Neuron (in vitro differentiated cells): Measurements from ENCODE around the gene CWC15.

Experiments
- H2AFZ ChIP-seq: one replicate; pipeline ENCODE4 v1.6.1; 2013; ENCODE audit warnings: low read depth, mild to moderate bottlenecking, inconsistent platforms, low read length, moderate library complexity
- H3K27me3 ChIP-seq: one replicate; pipeline ENCODE4 v1.6.1; 2013; ENCODE audit warnings: low read length; ENCODE audit not compliant: insufficient read depth
- H3K36me3 ChIP-seq: one replicate; pipeline ENCODE4 v1.6.1; 2013; ENCODE audit warnings: low read length; ENCODE audit not compliant: insufficient read depth
- H3K4me1 ChIP-seq: one replicate; pipeline ENCODE4 v1.6.1; 2013; ENCODE audit warnings: low read length; ENCODE audit not compliant: insufficient read depth
- H3K4me3 ChIP-seq: 2 replicates; pipeline ENCODE4 v1.5.1; 2013; ENCODE audit warnings: mild to moderate bottlenecking, low read length, moderate library complexity
- H3K9me3 ChIP-seq: one replicate; pipeline ENCODE4 v1.6.1; 2013; ENCODE audit warnings: low read length

Gene CWC15

GRCh38 chr11:94974178-94974577, 822 bp upstream of the CWC15 start:
- Histone ChIP-seq H3K9me3 (no peaks in the 10 kb centered on the region), H2AFZ (peak overlapping the region; percentile 99), H3K4me3 (peak overlapping the region; percentile 100), H3K36me3 (peaks cover 31% of the 10 kb centered on the region), H3K27me3 (no peaks in the 10 kb centered on the region), H3K4me1 (peaks cover 15% of the 10 kb centered on the region)

- H3K36me3 ChIP-seq: peaks cover 45% of the 10 kb centered on the region
- no peaks in the 10 kb centered on the region for H3K9me3 ChIP-seq
- H2AFZ ChIP-seq: peak overlapping the region; percentile 99
- H3K27me3 ChIP-seq: no peaks in the 10 kb centered on the region
- H3K4me3 ChIP-seq: peak overlapping the region; percentile 100
- H3K4me1 ChIP-seq: peaks cover 15% of the 10 kb centered on the region
Measured at GRCh38 chr11:94972700-94973098, 657 bp downstream of the CWC15 start.

GRCh38 chr11:94968334-94968958, 4.9 kb downstream of the CWC15 start:
- Histone ChIP-seq H3K27me3 (no peaks in the 10 kb centered on the region), H3K9me3 (no peaks in the 10 kb centered on the region), H2AFZ (no peak overlapping the region), H3K4me1 (peaks cover 10% of the 10 kb centered on the region), H3K4me3 (no peak overlapping the region), H3K36me3 (peaks cover 83% of the 10 kb centered on the region)

GRCh38 chr11:94964934-94965333, 8.4 kb downstream of the CWC15 start:
- H3K36me3 ChIP-seq: peaks cover 94% of the 10 kb centered on the region
- no peaks in the 10 kb centered on the region for H3K27me3 ChIP-seq
- H3K4me1 ChIP-seq: no peaks in the 10 kb centered on the region
- H2AFZ ChIP-seq: no peak overlapping the region
- no peaks in the 10 kb centered on the region for H3K9me3 ChIP-seq
- H3K4me3 ChIP-seq: no peak overlapping the region

GRCh38 chr11:94961255-94961654, 12.1 kb downstream of the CWC15 start:
- Histone ChIP-seq H2AFZ (no peak overlapping the region), H3K36me3 (peaks cover 69% of the 10 kb centered on the region), H3K4me1 (no peaks in the 10 kb centered on the region), H3K4me3 (no peak overlapping the region), H3K9me3 (peaks cover 3% of the 10 kb centered on the region), H3K27me3 (no peaks in the 10 kb centered on the region)

GRCh38 chr11:94960488-94960887, 12.9 kb downstream of the CWC15 start:
- Histone ChIP-seq H3K9me3 (peaks cover 3% of the 10 kb centered on the region), H3K27me3 (no peaks in the 10 kb centered on the region), H3K4me1 (no peaks in the 10 kb centered on the region)

GRCh38 chr11:94959179-94959578, 14.2 kb downstream of the CWC15 start:
- Histone ChIP-seq H3K27me3 (no peaks in the 10 kb centered on the region), H3K36me3 (peaks cover 48% of the 10 kb centered on the region), H3K4me1 (no peaks in the 10 kb centered on the region), H3K4me3 (no peak overlapping the region), H2AFZ (no peak overlapping the region), H3K9me3 (peaks cover 3% of the 10 kb centered on the region)

More at GRCh38 chr11:94960488-94960887, 12.9 kb downstream of the CWC15 start:
- H2AFZ ChIP-seq: no peak overlapping the region
- H3K36me3 ChIP-seq: peaks cover 61% of the 10 kb centered on the region
- H3K4me3 ChIP-seq: no peak overlapping the region

- Histone ChIP-seq H3K36me3 (peaks cover 38% of the 10 kb centered on the region), H3K4me1 (no peaks in the 10 kb centered on the region), H3K4me3 (no peak overlapping the region), H3K9me3 (peaks cover 3% of the 10 kb centered on the region), H2AFZ (no peak overlapping the region), H3K27me3 (no peaks in the 10 kb centered on the region)
Measured at GRCh38 chr11:94958121-94958696, 15.1 kb downstream of the CWC15 start.

GRCh38 chr11:94956963-94957362, 16.4 kb downstream of the CWC15 start:
- Histone ChIP-seq H3K27me3 (no peaks in the 10 kb centered on the region), H3K9me3 (peaks cover 3% of the 10 kb centered on the region), H2AFZ (no peak overlapping the region), H3K4me1 (no peaks in the 10 kb centered on the region), H3K36me3 (peaks cover 26% of the 10 kb centered on the region), H3K4me3 (no peak overlapping the region)

GRCh38 chr11:94954753-94955152, 18.6 kb downstream of the CWC15 start:
- Histone ChIP-seq H2AFZ (no peak overlapping the region), H3K36me3 (peaks cover 7% of the 10 kb centered on the region), H3K4me1 (no peaks in the 10 kb centered on the region), H3K27me3 (no peaks in the 10 kb centered on the region), H3K4me3 (no peak overlapping the region), H3K9me3 (peaks cover 3% of the 10 kb centered on the region)

GRCh38 chr11:94948070-94948617, 25.2 kb downstream of the CWC15 start:
- Histone ChIP-seq H3K9me3 (peaks cover 2% of the 10 kb centered on the region), H2AFZ (no peak overlapping the region), H3K4me1 (no peaks in the 10 kb centered on the region), H3K27me3 (no peaks in the 10 kb centered on the region), H3K4me3 (no peak overlapping the region), H3K36me3 (no peaks in the 10 kb centered on the region)

GRCh38 chr11:94946812-94947211, 26.5 kb downstream of the CWC15 start:
- H3K36me3 ChIP-seq: no peaks in the 10 kb centered on the region

GRCh38 chr11:94941131-94941530, 32.2 kb downstream of the CWC15 start:
- H3K36me3 ChIP-seq: no peaks in the 10 kb centered on the region
- no peak overlapping the region for H2AFZ ChIP-seq
- H3K4me1 ChIP-seq: peaks cover 3% of the 10 kb centered on the region
- peaks cover 2% of the 10 kb centered on the region for H3K9me3 ChIP-seq
- no peaks in the 10 kb centered on the region for H3K27me3 ChIP-seq
- H3K4me3 ChIP-seq: no peak overlapping the region

More at GRCh38 chr11:94946812-94947211, 26.5 kb downstream of the CWC15 start:
- Histone ChIP-seq H2AFZ (no peak overlapping the region), H3K4me3 (no peak overlapping the region), H3K9me3 (peaks cover 2% of the 10 kb centered on the region), H3K4me1 (no peaks in the 10 kb centered on the region), H3K27me3 (no peaks in the 10 kb centered on the region)
